OCI-LY7 (cell line): ENCODE measurements around the gene USP48. TPM values are rescaled to one million over a fixed set of nuclear protein-coding genes. Genes with fewer than 3 reads are reported as not detected.

Experiments
- BruUV-seq: library from RNA; stranded (reverse); fragments of 400-500 nt; replicated peaks from 2 replicates; lab custom pipeline; 2021; lab: Mats Ljungman, UMichigan
- CTCF ChIA-PET: fragments of 300-600 bp; sonication (Branson Sonifier 250); formaldehyde crosslinking; loops from one replicate; lab custom pipeline; 2022; ENCODE audit warnings: antibody characterized with exemption; ENCODE audit not compliant: unreplicated experiment; lab: Charles Lee
- POLR2A ChIA-PET: fragments of 300-600 bp; sonication (Branson Sonifier 250); formaldehyde crosslinking; loops from one replicate; lab custom pipeline; 2022; ENCODE audit warnings: antibody characterized with exemption; lab: Charles Lee
- DNase-seq: peaks from one replicate; pipeline ENCODE4 v3.0.0-alpha.2; 2015; ENCODE audit warnings: low spot score
- H2AFZ ChIP-seq: fragments of 200-600 bp; sonication (generic), shearing (Covaris generic); 2 replicates; pipeline ENCODE4 v1.6.1; 2014; ENCODE audit warnings: mild to moderate bottlenecking, antibody characterized with exemption, low read length, moderate library complexity
- H3K27ac ChIP-seq: fragments of 200-600 bp; sonication (generic); 2 replicates; pipeline ENCODE4 v1.5.1; 2014; ENCODE audit warnings: mixed run types, low read depth, mild to moderate bottlenecking, moderate library complexity, low read length, inconsistent platforms; ENCODE audit not compliant: poor library complexity, severe bottlenecking
- H3K36me3 ChIP-seq: fragments of 200-600 bp; sonication (generic); 2 replicates; pipeline ENCODE4 v1.6.1; 2014; ENCODE audit warnings: mild to moderate bottlenecking, antibody characterized with exemption, low read length, moderate library complexity, mixed read lengths; ENCODE audit not compliant: insufficient read depth
- H3K4me1 ChIP-seq: fragments of 200-600 bp; sonication (generic); 2 replicates; pipeline ENCODE4 v1.5.1; 2014; ENCODE audit warnings: mild to moderate bottlenecking, low read length; ENCODE audit not compliant: insufficient read depth, poor library complexity, severe bottlenecking
- H3K4me2 ChIP-seq: fragments of 200-600 bp; sonication (generic); 2 replicates; pipeline ENCODE4 v1.6.1; 2014; ENCODE audit warnings: mild to moderate bottlenecking, low read length
- H3K4me3 ChIP-seq: fragments of 200-600 bp; sonication (generic); 2 replicates; pipeline ENCODE4 v1.5.1; 2014; ENCODE audit warnings: mild to moderate bottlenecking, low read depth, low read length; ENCODE audit not compliant: poor library complexity, severe bottlenecking
- H3K79me2 ChIP-seq: fragments of 200-600 bp; sonication (generic); 2 replicates; pipeline ENCODE4 v1.6.1; 2016; ENCODE audit warnings: low read depth, mild to moderate bottlenecking, low read length, moderate library complexity, mixed read lengths; ENCODE audit not compliant: insufficient read depth
- H3K9me2 ChIP-seq: fragments of 200-600 bp; sonication (generic); 2 replicates; pipeline ENCODE4 v1.6.1; 2016; ENCODE audit warnings: mild to moderate bottlenecking, low read length, mixed read lengths; ENCODE audit not compliant: insufficient read depth
- H3K9me3 ChIP-seq: fragments of 200-600 bp; sonication (generic); 2 replicates; pipeline ENCODE4 v1.6.1; 2014; ENCODE audit warnings: mild to moderate bottlenecking, mixed run types, low read length, mixed read lengths
- H4K20me1 ChIP-seq: fragments of 200-600 bp; sonication (generic); 2 replicates; pipeline ENCODE4 v1.6.1; 2014; ENCODE audit warnings: mild to moderate bottlenecking, antibody characterized with exemption, low read length, moderate library complexity, mixed read lengths; ENCODE audit not compliant: insufficient read depth
- CTCF ChIP-seq: fragments of 200-600 bp; sonication (generic); conservative IDR thresholded peaks from 2 replicates; pipeline ENCODE4 v1.5.1; 2014; ENCODE audit warnings: mild to moderate bottlenecking, antibody characterized with exemption, low read length, moderate library complexity, mixed read lengths
- EZH2phosphoT487 ChIP-seq: fragments of 200-600 bp; sonication (generic); IDR thresholded peaks from 2 replicates; pipeline ENCODE4 v1.6.1; 2018; ENCODE audit warnings: low read depth, borderline replicate concordance, mild to moderate bottlenecking, mixed run types, antibody characterized with exemption, low read length, moderate library complexity, mixed read lengths
- intact Hi-C: fragments of 100-400 bp; cut with micrococcal nuclease; formaldehyde crosslinking; loops from one replicate; pipeline ENCODE4 v1.10.0; 2022; ENCODE audit not compliant: unreplicated experiment
- total RNA-seq, 2 experiments: library from RNA; depleted of rRNA in 1 of 2; stranded (reverse); fragments of >200 nt in 1 of 2; shearing (Covaris generic) in 1 of 2; gene quantifications; 2 replicates each; pipeline ENCODE4 v1.2.3, GENCODE V29; 2014 to 2022

The USP48 gene
- total RNA-seq, 2 experiments from 2014 or later: 45.0 to 98.3 TPM

- no peaks in the 10 kb centered on the region for H4K20me1 ChIP-seq
- CTCF ChIA-PET: no interaction called here
- no peaks in the 10 kb centered on the region for H3K9me3 ChIP-seq
- no peak overlapping the region for H2AFZ ChIP-seq
- H3K4me3 ChIP-seq: no peak overlapping the region
- TF ChIP-seq CTCF (no peak), EZH2phosphoT487 (no peak)
- no peak for DNase-seq
- no peaks in the 10 kb centered on the region for H3K9me2 ChIP-seq
- no peaks in the 10 kb centered on the region for H3K4me1 ChIP-seq
- POLR2A ChIA-PET: no interaction called here
- no peak overlapping the region for H3K4me2 ChIP-seq
- no TSS peak for BruUV-seq
- intact Hi-C loops: no loop called here
- no peak overlapping the region for H3K27ac ChIP-seq
- H3K79me2 ChIP-seq: no peaks in the 10 kb centered on the region
- no peaks in the 10 kb centered on the region for H3K36me3 ChIP-seq
Measured at GRCh38 chr1:21670956-21671902, 111.7 kb downstream of the USP48 start.

- no TSS peak for BruUV-seq
- H4K20me1 ChIP-seq: no peaks in the 10 kb centered on the region
- POLR2A ChIA-PET: no interaction called here
- CTCF ChIA-PET: interaction anchor here (0.6 kb wide), 1 partner anchor 1829 kb away, joined by 3 read pairs; no protein-coding TSS in a partner anchor
- H3K79me2 ChIP-seq: no peaks in the 10 kb centered on the region
- DNase-seq: no peak
- no peaks in the 10 kb centered on the region for H3K9me2 ChIP-seq
- H3K4me1 ChIP-seq: no peaks in the 10 kb centered on the region
- intact Hi-C loops: no loop called here
- H3K4me3 ChIP-seq: no peak overlapping the region
- H3K27ac ChIP-seq: no peak overlapping the region
- no peaks in the 10 kb centered on the region for H3K9me3 ChIP-seq
- TF ChIP-seq EZH2phosphoT487 (no peak), CTCF (no peak)
- H2AFZ ChIP-seq: no peak overlapping the region
- no peak overlapping the region for H3K4me2 ChIP-seq
- no peaks in the 10 kb centered on the region for H3K36me3 ChIP-seq
Measured at GRCh38 chr1:21670059-21670881, 112.7 kb downstream of the USP48 start.
